GM18520 (cell line): Measurements from ENCODE around the gene DOK6.
"Not testable (repeated sequence)": the region's sequence is repeated elsewhere in the genome, so short reads cannot be mapped to it uniquely, and the experiment has no call there.

Experiments
- ATAC-seq: cut with Tn5 transposase; IDR thresholded peaks from one replicate; pipeline ENCODE4 v1.9.1; 2021; ENCODE audit not compliant: unreplicated experiment

Gene DOK6

GRCh38 chr18:69400253-69400975 is at the start of gene DOK6:
Gene DOK6, plus strand, starts transcription at chr18:69400888.
- no peak for ATAC-seq

GRCh38 chr18:69353023-69353422 is 47.7 kb upstream of the DOK6 start:
- ATAC-seq = no peak

- no peak for ATAC-seq
Measured at GRCh38 chr18:69357590-69357989, 43.1 kb upstream of the DOK6 start.

- no peak for ATAC-seq
Measured at GRCh38 chr18:69358212-69358895, 42.3 kb upstream of the DOK6 start.

- not testable (repeated sequence) for ATAC-seq
Measured at GRCh38 chr18:69359768-69360167, 40.9 kb upstream of the DOK6 start.

- ATAC-seq = no peak
Measured at GRCh38 chr18:69364930-69365329, 35.8 kb upstream of the DOK6 start.

DNA sequence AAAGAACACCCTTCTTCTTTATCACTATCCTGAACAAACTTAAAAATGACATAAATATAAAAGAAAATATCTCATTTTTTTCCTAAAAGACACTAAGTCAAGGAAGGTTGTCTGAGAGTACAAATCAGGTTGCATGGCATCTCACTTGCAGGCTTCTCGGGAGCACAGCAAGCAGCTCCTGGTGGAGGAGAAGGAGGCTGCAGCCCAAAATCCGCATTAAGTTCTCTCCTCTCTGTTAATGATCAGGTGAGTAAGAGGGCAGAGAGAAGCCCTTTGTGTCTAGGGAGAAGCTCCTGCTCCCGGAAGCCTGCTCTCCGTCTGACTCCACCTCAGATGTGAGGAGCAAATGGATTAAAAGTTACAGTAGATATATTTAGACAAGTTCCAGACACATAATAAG is 35.0 kb upstream of the DOK6 start:
- ATAC-seq = no peak

DNA sequence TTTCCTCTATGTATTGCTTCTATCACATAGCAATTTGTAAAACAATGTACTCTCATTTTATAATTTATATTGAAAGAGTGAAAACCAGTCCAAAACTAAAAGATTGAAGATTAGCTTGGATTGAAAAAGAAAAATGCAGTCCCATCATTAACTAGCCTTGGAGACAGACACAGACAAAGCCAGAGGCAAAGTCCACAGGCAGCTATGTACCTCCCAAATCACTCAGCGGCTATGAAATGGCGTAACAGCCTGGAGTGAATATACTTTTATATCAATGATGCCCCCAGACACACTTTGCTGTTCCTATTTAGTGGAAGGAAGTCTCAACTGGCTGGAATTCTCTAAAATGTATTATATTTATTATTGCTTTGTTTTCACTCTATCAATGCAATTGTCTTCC is 33.6 kb upstream of the DOK6 start:
- ATAC-seq = no peak

DNA sequence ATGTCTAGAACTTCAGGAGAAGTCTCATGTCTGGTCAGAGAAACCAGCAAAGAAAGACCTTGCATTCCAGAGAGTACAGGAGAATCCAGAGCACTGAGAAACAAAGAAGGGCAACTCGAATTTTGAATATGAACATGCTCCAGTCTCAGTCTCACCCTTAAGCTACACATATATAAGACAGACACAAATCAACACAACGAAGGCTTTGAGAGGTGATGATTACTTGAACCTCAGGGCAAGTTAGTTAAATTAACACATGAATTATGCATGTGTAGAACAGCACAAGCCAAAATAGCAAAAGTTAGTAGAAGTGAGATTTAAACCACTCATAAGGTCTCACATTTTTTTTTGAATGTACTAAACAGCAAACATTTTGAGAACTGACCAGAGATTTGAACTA is 29.0 kb upstream of the DOK6 start:
- ATAC-seq = no peak

DNA sequence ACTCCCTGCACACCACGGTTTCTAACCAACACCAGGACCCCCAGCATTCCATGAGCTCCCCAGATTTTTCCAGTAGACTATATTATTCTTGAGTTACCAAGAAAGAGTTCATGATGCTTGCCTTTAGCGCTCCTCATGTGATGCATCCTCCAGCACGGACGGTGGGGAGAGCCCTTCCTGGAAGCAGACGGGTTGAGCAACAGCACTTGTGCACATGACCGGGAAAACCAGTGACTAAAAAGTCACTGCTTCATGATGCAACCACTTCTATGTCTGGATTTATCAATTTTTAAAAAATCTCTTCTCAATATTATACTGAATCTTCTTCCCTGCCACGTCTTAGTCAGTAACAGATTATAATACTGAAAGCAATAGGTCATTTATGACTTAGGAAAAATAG is 20.4 kb upstream of the DOK6 start:
- ATAC-seq = no peak

GRCh38 chr18:69383186-69383585 is 17.5 kb upstream of the DOK6 start:
- no peak for ATAC-seq

DNA sequence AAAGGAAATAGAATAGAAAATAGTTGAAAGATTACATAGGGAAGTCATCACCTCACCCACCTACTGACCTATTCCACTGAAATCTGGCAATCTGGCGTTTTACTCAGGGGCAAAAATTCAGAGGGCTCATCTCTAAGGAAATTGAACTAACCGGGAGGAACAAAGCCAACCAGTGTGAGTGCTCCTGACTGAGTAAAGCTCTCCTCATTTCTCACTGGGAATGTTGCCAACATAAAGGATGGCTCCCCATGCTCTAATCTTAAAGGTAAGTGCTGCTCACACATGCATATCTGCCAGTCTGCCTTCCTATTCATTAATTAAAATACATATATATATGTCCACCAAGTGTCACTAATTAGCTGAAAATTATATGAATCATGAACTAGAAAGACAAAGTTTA is 13.5 kb upstream of the DOK6 start:
- no peak for ATAC-seq

DNA sequence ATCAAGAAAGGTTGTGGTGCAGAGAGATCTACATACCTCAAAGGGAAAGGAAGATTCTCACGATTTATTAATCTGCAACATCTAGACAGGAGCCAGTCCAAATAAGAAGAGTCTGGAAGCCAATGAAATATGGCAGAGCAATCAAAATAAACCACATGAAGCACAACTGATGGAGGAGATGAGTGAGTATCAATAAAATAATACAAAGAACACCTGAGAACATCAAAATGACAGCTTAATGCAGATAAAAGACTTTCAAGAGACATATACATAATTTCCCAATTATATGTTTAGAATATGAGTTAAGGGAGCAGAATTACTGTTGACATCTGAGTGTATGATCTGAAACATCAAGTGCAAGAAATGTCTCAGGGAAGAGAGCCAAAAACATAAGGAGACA is 12.5 kb upstream of the DOK6 start:
- ATAC-seq = no peak

DNA sequence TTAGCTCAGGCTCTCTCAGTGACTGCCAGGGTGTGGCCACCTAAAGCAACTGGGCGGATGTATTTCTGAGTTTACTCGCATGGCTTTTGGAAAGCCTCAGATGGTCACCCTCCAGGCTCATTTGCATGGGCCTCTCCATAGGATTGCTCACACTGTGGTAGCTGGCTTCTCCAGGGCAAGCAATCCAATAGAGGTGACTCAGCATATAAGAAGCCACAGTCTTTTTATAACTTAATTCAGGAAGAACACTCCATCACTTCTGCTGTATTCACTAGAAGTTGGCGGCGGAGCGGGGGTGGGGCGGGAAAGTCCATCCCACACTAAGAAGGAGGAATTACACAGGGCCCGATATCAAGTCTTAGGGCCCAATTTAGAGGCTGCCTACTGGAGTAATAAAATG is 3.6 kb upstream of the DOK6 start:
- ATAC-seq = no peak

DNA sequence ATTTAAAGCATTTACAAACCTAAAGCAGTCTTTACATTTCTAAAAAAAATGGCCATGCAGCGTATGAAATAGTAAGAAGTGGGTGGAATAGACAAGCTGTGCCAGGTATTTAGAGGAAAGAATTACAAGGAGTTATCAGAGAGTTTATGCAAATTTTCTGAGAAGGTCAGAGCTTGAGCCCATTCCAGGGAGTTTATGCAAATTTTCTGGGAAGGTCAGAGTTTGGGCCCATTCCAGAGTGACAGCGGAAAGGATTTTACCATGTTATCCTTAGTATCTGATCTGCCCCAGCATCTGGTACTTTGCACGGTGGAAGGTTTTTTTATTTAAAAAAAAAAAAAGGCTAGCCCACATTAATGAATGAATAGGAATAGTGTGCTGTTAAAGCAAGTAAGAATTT is 1.4 kb upstream of the DOK6 start:
- ATAC-seq = no peak

GRCh38 chr18:69400976-69401225 is 213 bp downstream of the DOK6 start:
- no peak for ATAC-seq

DNA sequence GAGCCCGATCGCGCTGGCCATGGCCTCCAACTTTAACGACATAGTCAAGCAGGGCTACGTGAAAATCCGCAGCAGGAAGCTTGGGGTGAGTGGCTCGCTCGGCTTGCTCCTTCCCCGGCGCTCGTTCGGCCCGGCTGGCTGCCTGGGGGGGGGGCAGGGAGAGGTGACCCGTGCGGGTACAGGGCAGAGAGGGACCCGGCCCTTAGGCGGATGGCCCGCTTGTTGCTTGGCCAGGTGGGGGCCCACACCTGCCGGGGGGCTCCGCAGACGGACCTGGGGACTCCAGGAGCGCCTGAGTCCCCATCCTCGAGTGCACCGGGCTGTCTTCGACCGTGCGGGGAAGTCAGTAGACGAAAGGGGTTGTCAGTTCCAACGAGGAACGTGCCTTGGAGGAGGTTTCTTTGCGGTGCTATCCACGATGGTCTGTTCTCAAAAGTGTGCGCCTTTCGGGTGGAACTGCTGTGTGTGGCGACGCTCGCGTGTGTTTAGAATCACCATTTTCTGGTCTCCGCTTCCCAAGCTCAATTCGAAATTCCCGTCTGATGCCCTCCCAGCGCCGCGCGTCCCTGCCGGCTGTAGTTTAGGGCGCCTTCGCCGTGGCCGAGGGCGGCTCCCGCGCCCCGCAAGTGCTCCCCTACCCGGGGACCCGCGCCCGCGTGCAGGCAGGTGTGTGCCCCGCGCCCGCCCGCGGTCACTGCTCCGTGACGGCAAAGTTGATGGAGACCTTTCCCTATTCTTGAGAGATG is 711 bp downstream of the DOK6 start:
- ATAC-seq = no peak

- no peak for ATAC-seq
Measured at GRCh38 chr18:69401972-69402532, 1.4 kb downstream of the DOK6 start.

DNA sequence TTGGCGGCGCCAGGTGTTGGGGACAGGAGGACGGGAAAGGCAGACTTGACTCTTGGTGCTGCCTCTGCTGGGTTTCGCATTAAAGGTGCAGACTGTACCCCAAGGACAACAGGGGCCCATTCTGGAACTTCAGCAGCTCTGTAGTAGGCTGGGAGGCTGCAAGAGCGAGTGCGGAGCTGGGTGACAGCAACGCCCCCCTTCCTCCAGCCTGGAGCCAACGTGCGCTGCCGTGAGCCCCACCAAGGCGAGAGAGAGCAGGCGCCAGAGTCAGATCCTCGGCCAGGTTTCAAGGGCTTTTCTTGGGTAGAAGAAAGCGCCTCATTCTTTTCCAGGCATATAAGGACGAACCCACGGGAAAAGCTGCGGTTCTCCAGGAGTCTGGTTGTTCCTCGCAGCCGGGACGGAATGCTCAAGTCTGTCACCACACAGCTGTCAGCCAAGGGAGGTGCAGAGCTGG is 1.9 kb downstream of the DOK6 start:
- no peak for ATAC-seq

DNA sequence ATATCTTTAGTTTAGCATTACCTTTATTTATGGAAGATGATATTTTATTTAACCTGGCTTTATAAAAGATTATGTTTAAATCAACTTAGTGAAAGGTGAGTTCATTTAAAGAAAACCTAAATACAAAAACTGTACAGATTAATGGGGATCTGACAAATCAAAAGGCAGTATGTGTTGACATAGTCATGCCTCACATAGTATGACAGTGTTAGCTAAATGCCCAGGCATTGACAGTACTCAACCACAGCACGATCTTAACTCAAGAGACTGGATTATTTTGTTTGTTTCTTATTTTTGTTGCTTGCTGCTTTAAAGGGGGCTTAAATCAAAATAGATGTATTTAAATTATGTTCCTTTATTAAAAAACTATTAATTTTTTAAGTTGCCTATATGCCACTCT is 7.8 kb downstream of the DOK6 start:
- ATAC-seq = no peak

DNA sequence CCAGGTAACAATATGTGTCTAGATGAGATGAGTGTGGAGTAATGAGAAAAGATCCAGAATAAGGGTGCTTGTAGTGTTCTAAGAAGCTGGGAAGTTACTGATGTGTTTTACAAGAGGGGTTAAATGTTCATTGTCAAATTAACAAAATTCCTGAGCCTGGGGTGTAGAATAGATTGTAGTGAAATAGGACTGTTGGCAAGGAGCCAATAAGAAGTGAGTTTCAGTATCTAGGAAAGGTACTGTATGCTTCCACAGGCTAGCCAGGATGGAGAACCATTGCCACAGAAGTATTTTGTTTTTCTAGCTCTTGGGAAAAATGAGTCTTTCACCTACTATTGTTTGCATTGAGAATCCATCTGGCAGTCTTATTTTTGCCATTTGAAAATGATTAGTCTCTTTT is 10.5 kb downstream of the DOK6 start:
- no peak for ATAC-seq

GRCh38 chr18:69414184-69414583 is 13.5 kb downstream of the DOK6 start:
- ATAC-seq = no peak
